KBM-7 (cell line): ENCODE measurements around the gene DNM2.
A peak's percentile ranks its signal among the peaks of the same experiment; 100 is the strongest.
"Not testable (repeated sequence)": the region's sequence is repeated elsewhere in the genome, so short reads cannot be mapped to it uniquely, and the experiment has no call there.

Source experiments
- DNase-seq: peaks from one replicate; pipeline ENCODE4 v3.0.0-alpha.2; 2015
- in situ Hi-C: fragments of 300-500 bp; cut with MboI; formaldehyde crosslinking; loops from 2 replicates; pipeline ENCODE4 v1.14.3; 2020; ENCODE audit warnings: low sequenced_read_pairs, low pct_unique_long_range_greater_than_20kb, mixed read lengths

DNM2 gene

GRCh38 chr19:10870955-10871603 is 153.2 kb downstream of the DNM2 start, which contains the start of gene CARM1:
CARM1 (plus strand) TSS chr19:10871553; CDS start chr19:10871703, 150 bp downstream.
- in situ Hi-C loops = no loop called here

DNA sequence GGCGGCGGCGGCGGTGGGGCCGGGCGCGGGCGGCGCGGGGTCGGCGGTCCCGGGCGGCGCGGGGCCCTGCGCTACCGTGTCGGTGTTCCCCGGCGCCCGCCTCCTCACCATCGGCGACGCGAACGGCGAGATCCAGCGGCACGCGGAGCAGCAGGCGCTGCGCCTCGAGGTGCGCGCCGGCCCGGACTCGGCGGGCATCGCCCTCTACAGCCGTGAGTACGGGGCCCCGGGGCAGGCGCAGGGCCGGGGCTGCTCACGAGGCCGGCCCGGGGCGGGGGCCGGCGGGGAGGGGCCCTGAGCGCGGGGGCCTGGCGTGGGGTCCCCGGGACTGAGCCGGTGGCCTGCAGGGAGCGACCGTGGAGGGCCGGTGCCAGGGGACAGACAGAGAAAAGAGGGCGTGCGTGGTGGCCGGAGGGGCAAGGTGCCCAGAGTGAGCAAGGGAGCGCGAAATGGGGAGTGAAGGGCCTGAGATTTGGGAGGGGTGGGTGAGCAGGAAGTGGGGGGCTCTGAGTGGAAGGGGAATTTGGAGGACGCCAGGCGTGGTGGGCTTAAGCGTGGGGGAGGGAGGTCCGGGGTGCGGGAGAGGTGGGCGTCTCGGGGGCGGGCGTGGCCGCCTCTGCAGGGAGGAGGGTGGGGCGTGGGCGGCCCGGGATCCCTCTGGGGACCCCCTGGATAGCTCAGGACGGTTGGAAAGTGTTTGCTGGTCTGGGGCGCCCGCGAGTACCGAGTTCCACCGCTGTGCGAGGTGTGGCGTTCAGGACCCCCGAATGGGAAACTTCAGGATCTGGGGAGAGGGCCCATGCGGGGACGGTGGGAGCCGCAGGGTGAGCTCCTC is 154.0 kb downstream of the DNM2 start:
- DNase-seq = no peak
- in situ Hi-C loops = no loop called here

More at GRCh38 chr19:10870955-10871603, 153.2 kb downstream of the DNM2 start, which contains the start of gene CARM1:
- peak; percentile 99 for DNase-seq

DNA sequence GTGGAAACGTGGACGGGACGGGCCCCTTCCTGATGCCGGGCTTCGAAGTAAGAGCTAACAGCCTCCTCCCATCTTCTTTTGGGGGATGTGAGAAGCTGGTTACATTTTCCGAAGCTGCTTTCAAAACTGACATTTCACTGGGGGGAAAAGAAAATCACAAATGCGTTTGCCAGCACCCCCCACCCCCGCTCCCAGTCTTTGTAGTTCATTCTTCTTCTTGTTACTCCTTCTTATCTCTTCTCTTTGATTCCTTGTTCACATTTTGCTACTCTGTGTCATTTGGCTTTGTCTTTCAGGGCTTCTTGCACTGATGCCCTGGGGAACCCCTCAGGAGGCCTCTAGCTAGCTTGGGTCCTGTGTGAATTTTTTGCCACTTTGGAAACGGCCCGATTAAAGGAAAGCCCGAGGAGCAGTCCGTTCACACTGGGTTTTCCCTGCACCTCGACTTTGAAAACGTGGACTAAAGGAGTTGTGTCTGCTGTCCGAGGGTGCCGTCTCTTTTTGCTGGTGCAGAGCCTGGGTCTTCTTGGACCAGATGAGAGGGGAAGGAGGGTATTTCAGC is 154.7 kb downstream of the DNM2 start:
- in situ Hi-C loops = no loop called here
- peak; percentile 28 for DNase-seq

DNA sequence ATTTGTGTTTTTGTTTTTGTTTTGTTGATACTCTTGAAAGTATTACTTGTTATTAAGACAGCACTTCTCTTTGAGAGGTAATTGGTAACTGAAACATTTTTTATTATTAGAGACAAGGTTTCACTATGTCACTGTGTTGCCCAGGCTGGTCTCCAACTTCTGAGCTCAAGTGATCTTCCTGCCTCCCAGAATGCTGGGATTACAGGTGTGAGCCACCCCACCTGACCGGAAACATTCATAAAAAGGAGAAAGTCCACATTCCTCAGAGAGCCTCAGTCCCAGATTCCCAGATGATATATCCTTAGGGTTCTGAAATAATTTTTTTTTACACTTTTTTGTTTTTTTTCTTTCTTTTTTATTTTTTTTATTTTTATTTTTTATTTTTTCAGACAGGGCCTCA is 156.1 kb downstream of the DNM2 start:
- in situ Hi-C loops = no loop called here
- no peak for DNase-seq

DNA sequence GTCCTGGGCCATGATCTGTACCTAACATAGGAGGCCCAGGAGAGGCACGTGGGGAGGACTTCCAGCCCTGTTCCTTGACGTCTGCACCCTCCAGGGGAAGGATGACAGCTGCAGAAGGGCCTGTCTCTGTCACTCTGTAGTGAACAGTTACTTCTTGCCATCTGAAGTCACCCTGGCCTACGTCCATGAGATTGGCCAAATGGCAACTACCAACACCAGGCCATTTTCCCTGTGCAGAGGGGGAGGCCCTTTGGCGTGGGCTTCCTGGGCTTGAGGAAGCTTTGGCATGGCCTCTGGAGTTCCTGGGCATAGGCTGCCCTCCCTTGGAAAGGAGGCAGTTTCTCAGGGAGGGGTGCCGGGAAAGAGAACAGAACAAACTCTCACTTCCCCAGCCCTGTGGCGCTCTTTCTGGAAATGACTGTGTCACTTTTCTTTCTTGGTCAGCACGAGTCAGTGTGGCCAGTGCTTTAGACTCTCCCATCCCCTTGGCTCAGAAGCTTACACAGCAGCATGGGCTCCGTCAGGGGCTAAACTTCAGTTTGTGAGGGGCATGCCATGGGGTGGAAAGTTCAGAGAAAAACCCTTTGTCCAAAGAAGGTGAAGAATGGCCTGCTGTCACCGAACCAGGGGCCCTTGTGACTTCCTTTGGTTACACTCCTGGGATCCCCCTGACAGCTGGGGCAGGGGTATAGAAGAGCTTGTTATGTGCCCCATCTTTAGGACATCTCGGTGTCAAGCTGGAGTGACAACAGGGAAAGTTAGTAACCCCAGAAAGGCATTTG is 158.8 kb downstream of the DNM2 start:
- DNase-seq = no peak
- in situ Hi-C loops = no loop called here

GRCh38 chr19:10877608-10878007 is 159.7 kb downstream of the DNM2 start:
- DNase-seq, in situ Hi-C loops: not testable (repeated sequence)

- DNase-seq = no peak
- in situ Hi-C loops = no loop called here
Observed at GRCh38 chr19:10878253-10878652, 160.4 kb downstream of the DNM2 start.
